ENCODE measurements around the gene UBALD1. TPM values are rescaled to one million over a fixed set of nuclear protein-coding genes. Genes with fewer than 3 reads are reported as not detected.

Gene UBALD1
- total RNA-seq, 1 experiment from 2014 or later, result 58.4 TPM

DNA sequence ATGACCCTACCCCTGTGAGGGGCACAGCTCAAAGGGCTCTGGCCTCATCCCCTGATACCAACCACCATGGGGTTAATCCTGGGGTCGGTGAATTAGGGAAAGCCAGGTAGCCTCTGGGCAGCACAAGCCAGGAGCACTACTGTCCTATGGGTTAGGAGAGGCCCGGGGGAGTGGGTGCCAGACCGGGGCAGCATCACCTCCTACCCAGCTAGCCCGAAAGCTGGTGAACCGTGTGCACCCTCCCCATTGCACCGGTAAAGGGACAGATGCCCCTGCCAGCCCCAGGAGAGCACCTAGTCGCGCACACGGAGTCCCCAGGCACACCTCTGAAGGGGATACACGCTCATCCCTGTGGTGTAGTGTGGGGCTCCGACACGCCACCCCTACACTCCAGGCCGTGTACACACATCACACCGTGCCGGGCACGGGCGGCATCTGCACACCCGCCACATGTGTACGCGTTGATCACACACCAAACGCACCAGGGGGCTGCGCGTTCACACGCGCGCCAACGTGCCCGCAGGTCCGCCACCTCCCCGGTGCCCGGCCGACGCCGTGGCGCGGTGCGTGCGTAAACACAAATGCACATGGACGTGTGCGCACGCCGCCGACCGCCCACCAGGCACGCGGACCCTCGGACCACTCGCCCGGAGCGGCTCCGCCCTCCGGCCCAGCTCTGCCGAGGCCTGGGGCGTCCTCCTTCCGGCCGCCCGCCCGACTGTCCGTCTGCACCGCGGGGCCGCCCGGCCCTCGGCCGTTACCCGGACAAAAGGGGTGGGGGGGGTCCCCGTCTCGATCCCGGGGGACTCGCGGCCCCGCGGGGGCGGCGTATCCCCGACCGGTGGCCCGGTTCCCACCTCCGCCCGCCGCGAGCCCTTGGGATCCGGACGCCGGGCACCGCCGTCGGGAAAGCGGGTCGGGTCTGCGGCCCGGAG, 785 bp downstream of the UBALD1 start:
- Histone ChIP-seq H4K20me1 (ENCODE audit: insufficient read depth) (peaks cover 43% of the 10 kb centered on the region), H3K79me2 (ENCODE audit: low read depth) (peaks cover 58% of the 10 kb centered on the region), H3K27me3 (ENCODE audit: insufficient read depth, low read depth) (no peaks in the 10 kb centered on the region), H3K9me3 (ENCODE audit: insufficient read depth, low read depth) (no peaks in the 10 kb centered on the region), H3K4me1 (replicated peaks; ENCODE audit: insufficient read depth) (peaks cover 42% of the 10 kb centered on the region), H3K4me3 (peak overlapping the region; percentile 87), H3K4me2 (peak overlapping the region; percentile 89), H3K36me3 (ENCODE audit: low read depth) (no peaks in the 10 kb centered on the region), H3K27ac (peak overlapping the region; percentile 25; the same call in 1 of the 2 replicates), H3K9me2 (ENCODE audit: insufficient read depth) (no peaks in the 10 kb centered on the region), H2AFZ (peak overlapping the region; percentile 90; the same call in 1 of the 2 replicates), H3F3A (ENCODE audit: insufficient read depth, low read depth) (peaks cover 23% of the 10 kb centered on the region)
- CTCF ChIA-PET, result interaction anchor here (0.6 to 0.7 kb wide), 2 partner anchors 10 to 11 kb away, joined by 3 read pairs; partner anchors contain the start of gene MGRN1
- no TSS peak for BruUV-seq (replicated peaks)
- POLR2A ChIA-PET (ENCODE audit: unreplicated experiment), result interaction anchor here (0.5 to 0.6 kb wide), 2 partner anchors 79 to 121 kb away, joined by 7 to 19 read pairs; no protein-coding TSS in a partner anchor
- TF ChIP-seq, protein P1, sequence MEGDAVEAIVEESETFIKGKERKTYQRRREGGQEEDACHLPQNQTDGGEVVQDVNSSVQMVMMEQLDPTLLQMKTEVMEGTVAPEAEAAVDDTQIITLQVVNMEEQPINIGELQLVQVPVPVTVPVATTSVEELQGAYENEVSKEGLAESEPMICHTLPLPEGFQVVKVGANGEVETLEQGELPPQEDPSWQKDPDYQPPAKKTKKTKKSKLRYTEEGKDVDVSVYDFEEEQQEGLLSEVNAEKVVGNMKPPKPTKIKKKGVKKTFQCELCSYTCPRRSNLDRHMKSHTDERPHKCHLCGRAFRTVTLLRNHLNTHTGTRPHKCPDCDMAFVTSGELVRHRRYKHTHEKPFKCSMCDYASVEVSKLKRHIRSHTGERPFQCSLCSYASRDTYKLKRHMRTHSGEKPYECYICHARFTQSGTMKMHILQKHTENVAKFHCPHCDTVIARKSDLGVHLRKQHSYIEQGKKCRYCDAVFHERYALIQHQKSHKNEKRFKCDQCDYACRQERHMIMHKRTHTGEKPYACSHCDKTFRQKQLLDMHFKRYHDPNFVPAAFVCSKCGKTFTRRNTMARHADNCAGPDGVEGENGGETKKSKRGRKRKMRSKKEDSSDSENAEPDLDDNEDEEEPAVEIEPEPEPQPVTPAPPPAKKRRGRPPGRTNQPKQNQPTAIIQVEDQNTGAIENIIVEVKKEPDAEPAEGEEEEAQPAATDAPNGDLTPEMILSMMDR (conservative IDR thresholded peaks at IDR 0.05), result no peak
- TF ChIP-seq EZH2 (IDR thresholded peaks at IDR 0.05; ENCODE audit: low read depth), result no peak
- intact Hi-C loops (cut with micrococcal nuclease; ENCODE audit: unreplicated experiment), result loop anchor here (2.0 to 10.0 kb wide), 3 partner anchors 103 to 339 kb away; partner anchors contain the start of genes CORO7 and TFAP4
- no peak for DNase-seq

- H3K27ac ChIP-seq, result no peak overlapping the region
Observed at GRCh38 chr16:4612977-4613635, 1.6 kb downstream of the UBALD1 start.

More at GRCh38 chr16:4612977-4613635, 1.6 kb downstream of the UBALD1 start:
- H3K36me3 ChIP-seq (ENCODE audit: low read depth), result no peaks in the 10 kb centered on the region
- peaks cover 43% of the 10 kb centered on the region for H4K20me1 ChIP-seq (ENCODE audit: insufficient read depth)
- ChIA-PET POLR2A (ENCODE audit: unreplicated experiment) (interaction anchor here (0.5 to 0.7 kb wide), 3 partner anchors 78 to 138 kb away, joined by 4 to 19 read pairs (median 5); no protein-coding TSS in a partner anchor), CTCF (interaction anchor here (0.6 to 0.7 kb wide), 2 partner anchors 10 to 11 kb away, joined by 3 read pairs; partner anchors contain the start of gene MGRN1)
- no peaks in the 10 kb centered on the region for H3K9me2 ChIP-seq (ENCODE audit: insufficient read depth)
- peak overlapping the region; percentile 87 for H3K4me3 ChIP-seq
- intact Hi-C loops (cut with micrococcal nuclease; ENCODE audit: unreplicated experiment), result loop anchor here (2.0 to 10.0 kb wide), 3 partner anchors 102 to 338 kb away; partner anchors contain the start of genes CORO7 and TFAP4
- peaks cover 35% of the 10 kb centered on the region for H3K4me1 ChIP-seq (replicated peaks; ENCODE audit: insufficient read depth)
- peaks cover 52% of the 10 kb centered on the region for H3K79me2 ChIP-seq (ENCODE audit: low read depth)
- no peaks in the 10 kb centered on the region for H3K9me3 ChIP-seq (ENCODE audit: insufficient read depth, low read depth)
- TSS peak; percentile 30 for BruUV-seq (replicated peaks)
- peak overlapping the region; percentile 89 for H3K4me2 ChIP-seq
- peak; percentile 81 to 83 for DNase-seq
- peaks cover 23% of the 10 kb centered on the region for H3F3A ChIP-seq (ENCODE audit: insufficient read depth, low read depth)
- TF ChIP-seq, protein P1 (conservative IDR thresholded peaks at IDR 0.05), result no peak
- no peak for TF ChIP-seq EZH2 (IDR thresholded peaks at IDR 0.05; ENCODE audit: low read depth)
- H3K27me3 ChIP-seq (ENCODE audit: insufficient read depth, low read depth), result no peaks in the 10 kb centered on the region
- H2AFZ ChIP-seq, result no peak overlapping the region

All from PC-9 (cell line).